GM21717 (cell line): ENCODE results near the gene ANO9.

ENCODE experiments used
- ATAC-seq: cut with Tn5 transposase; IDR thresholded peaks from one replicate; pipeline ENCODE4 v1.9.1; 2021; ENCODE audit warnings: mild to moderate bottlenecking, moderate library complexity; ENCODE audit not compliant: unreplicated experiment

ANO9 gene

DNA sequence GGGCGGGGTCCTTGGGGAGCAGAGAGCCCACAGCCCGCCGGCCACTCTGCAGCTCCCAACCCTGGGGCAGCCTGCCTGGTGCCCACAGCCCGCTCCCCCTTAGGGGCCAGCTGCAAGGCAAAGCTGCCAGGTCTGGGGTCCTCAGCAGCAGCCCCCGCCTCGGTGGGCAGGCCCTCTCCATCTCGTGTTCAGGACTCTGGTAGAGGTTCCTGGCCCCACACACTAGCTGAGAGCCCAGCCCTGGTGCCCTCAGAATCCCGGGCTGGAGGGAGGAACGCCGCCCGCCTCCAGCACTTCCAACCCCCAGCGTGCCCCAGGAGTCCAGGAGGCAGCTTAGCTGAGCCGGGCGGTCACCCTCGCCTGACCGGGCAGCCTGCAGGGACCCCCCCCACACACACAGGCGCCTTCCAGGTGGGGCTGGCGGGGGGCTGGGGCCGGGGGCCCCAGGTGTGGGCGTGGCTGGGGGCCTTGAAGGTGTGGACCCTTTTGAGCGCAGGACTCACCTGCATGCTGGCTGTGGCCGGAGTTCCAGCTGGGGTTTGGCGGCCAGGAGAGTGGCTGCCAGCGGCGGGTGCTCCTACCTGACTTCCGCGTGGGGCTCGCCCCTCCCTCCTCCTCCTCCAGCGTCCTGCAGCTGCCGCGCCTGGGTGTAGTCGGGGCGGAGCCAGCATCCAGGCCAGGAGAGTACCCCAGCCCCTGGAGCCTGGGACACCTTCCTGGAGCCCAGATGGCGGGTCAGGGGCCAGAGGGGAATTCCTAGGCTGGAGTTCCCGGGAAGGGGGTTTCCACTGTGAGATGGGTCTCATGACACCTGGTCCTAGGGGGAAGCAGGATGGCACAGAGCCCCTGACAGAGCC, at the start of gene ANO9:
TSS of gene ANO9 (minus strand) at position 594 of the 857 bp plus-strand sequence. CDS start at position 509, 85 bp downstream.
- ATAC-seq, result peak; percentile 40

GRCh38 chr11:491358-491757, 49.5 kb upstream of the ANO9 start:
- no peak for ATAC-seq

GRCh38 chr11:490930-491260, 49.1 kb upstream of the ANO9 start:
- ATAC-seq, result no peak

- no peak for ATAC-seq
Observed at GRCh38 chr11:490186-490929, 48.5 kb upstream of the ANO9 start.

GRCh38 chr11:489610-490185, 47.9 kb upstream of the ANO9 start:
- ATAC-seq, result no peak

DNA sequence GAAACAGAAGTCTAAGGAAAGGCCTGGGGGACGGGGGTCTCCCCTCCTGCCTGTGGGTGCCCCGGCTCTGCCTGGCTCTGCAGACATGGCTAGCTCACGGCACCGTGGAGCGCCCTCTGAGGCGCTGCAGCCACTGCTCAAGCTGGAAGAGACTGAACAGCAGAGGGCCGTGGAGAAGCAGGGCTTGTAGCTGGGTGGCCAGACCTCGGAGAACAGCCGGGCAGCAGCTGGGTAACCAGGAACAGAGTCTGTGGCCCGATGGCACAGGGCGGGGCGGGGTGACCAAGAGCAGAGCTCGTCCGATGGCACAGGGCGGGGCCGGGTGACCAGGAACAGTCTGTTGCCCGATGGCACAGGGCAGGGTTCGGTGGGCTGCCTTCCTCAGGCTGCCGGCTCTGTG, 47.2 kb upstream of the ANO9 start:
- ATAC-seq, result no peak

DNA sequence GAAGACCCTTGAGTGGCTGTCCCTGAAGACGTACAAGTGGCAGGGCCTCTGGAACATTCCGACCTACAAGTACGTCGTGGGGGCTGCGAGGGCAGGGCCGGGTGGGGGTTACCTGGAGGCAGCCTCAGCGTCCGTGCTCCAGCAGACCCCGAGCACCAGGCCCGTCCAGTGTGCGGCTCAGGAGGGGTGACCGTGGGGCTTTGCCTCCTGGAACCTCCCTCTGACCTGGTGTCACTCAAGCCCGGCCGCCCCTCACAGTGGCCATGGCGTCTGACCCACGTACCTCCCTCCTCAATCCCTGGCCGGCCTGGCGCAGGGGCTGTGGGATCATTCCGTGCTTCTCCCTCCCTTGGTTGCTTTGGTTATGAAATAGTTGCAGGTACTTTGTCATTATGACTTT, 46.8 kb upstream of the ANO9 start:
- ATAC-seq, result no peak

GRCh38 chr11:488062-488461, 46.3 kb upstream of the ANO9 start:
- no peak for ATAC-seq

DNA sequence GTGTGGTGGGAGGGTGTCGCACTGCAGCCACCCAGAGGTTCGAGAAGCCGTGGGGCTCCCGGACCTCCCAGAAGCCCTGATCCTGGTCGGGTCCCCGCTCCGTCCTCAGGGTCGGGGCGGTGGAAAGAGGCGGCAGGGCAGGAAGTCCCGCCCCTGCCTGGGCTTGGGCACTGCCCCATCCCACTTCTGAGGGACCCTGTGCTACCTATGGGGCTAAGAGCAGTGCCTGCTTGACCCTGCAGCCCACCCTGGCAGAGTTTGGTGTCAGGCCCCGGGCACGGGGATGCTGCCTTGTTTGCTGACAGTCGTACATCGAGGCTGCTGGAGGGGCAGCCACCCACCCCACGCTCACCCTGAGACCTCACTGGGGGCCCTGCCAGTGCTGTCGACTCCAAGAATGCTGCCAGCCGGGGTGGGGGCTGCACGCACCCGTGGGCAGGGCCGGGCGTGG, 45.8 kb upstream of the ANO9 start:
- no peak for ATAC-seq

DNA sequence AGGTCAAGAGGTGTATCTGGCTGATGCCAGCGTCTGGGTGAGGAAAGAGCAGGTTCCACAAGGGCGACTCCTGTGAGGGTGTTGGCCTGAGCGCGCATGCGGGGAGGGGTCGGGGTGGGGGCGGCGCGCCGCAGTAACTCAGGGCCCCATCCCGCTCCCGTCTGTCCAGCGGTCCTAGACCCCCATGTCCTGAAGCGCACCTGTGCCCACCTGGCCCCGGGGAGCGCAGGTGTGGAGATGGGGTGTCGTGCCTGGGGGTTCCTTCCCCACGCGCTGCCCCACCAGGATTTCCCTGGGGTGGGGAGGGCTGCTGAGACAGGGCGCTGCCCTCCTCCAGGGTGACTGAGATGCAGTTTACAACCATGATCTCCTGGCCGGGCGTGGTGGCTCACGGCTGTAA, 44.4 kb upstream of the ANO9 start:
- ATAC-seq, result no peak

DNA sequence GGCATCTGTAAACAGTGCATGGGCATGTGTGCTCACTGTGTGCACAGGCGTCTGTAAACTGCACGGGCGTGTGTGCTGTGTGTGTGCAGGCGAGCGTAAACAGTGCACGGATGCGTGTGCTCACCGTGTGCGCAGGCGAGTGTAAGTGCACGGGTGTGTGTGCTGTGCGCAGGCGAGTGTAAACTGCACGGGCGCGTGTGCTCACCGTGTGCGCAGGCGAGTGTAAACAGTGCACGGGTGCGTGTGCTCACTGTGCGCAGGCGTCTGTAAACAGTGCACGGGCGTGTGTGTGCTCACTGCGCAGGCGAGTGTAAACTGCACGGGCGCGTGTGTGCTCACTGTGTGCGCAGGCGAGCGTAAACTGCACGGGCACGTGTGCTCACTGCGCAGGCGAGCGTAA, 42.8 kb upstream of the ANO9 start:
- ATAC-seq, result no peak

- ATAC-seq, result no peak
Observed at GRCh38 chr11:479311-479710, 37.5 kb upstream of the ANO9 start.

GRCh38 chr11:477052-477715, 35.4 kb upstream of the ANO9 start:
- no peak for ATAC-seq

GRCh38 chr11:476416-476815, 34.6 kb upstream of the ANO9 start:
- ATAC-seq, result no peak

- no peak for ATAC-seq
Observed at GRCh38 chr11:475941-476340, 34.1 kb upstream of the ANO9 start.

GRCh38 chr11:474914-475506, 33.2 kb upstream of the ANO9 start:
- no peak for ATAC-seq

DNA sequence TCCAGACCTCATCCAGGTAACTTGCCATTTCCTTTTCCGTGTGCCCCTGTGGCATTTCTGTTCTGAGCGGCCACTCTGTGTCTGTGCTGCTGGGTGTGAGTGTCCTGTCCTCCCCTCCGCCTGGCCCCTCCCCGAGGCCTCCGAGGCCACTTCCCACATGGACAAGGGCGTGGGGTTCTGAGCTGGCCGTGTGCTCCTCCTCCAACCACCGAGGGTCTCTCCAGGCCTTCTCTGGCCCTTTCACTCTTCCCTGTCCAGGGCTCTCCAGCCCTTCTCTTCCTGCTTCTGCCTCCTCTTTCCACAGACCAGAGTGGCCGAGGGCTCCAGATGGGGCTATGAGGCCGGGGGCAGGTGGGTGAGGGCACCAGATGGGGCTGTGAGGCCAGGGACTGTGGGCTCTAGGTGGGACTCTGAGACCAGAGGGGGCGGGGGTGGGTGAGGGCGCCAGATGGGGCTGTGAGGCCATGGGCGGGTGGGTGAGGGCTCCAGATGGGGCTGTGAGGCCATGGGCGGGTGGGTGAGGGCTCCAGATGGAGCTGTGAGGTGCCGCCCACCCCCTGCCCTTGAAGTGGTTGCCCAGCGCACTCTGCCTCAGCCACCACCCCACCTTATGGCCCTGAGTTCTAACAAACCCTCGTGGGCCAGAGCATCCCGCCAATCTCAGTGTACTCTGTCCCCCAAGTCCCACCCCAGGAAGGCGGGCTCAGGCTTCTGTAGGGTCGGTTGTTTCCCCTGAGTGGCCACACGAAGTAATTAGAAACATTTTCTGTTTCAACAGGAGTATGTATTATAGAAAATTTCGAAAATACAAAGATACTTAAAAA, 32.4 kb upstream of the ANO9 start:
- no peak for ATAC-seq

GRCh38 chr11:473415-473814, 31.6 kb upstream of the ANO9 start:
- no peak for ATAC-seq

- ATAC-seq, result no peak
Observed at GRCh38 chr11:472816-473215, 31.0 kb upstream of the ANO9 start.

DNA sequence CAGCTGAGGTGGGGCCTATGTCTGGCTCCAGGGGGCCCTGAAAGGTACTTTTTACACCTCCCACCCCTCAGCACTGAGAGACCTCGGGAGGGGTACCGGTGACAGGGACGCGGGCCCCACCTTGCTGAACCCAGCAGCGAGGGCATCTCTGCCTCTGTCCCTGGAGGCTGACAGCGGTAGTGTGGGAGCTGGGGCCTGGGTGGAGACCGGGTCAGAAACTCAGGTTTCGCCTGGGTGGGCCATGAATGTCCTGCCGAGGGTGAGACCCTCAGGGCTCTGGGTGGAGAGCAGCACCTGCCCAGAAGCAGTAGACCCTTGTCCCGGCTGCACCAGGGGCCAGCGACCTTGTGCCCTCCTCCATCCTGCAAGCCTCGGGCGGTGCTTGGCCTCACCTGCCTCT, 30.5 kb upstream of the ANO9 start:
- ATAC-seq, result no peak
